ENCODE results near the gene AUTS2.

DNA sequence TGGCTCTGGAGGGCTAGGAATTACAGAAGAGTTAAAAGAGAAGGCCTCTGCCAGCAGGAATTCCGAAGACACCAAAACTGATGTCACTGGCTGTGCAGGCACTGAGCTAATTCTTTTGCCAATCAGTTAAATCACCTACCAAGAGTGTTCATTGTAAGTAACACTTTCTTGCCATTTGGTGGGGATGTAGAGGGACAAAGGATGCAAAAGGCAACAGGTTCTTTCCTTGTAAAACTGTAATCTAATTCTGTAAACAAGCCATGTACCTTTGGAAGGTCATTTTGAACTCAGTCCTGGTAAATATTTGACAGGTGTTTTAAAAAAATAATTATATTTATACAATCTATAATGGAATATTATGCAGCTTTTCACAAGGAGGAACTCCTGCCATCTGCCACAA lies 438.4 kb downstream of the AUTS2 start:
- TF ChIP-seq POLR2A (IDR thresholded peaks at IDR 0.05; ENCODE audit: low read depth, low read length), result no peak
- TF ChIP-seq POU2F2 (IDR thresholded peaks at IDR 0.05; ENCODE audit: low read depth, low read length), result no peak

Measured in GM12891 (cell line).